RPMI8226 (cell line): Measurements from ENCODE around the gene NUP62.

ENCODE experiments used
- DNase-seq: peaks from one replicate; pipeline ENCODE4 v3.0.0-alpha.2; 2015

The NUP62 gene

GRCh38 chr19:49863254-49863934 lies 65.9 kb downstream of the NUP62 start:
- DNase-seq, result no peak

DNA sequence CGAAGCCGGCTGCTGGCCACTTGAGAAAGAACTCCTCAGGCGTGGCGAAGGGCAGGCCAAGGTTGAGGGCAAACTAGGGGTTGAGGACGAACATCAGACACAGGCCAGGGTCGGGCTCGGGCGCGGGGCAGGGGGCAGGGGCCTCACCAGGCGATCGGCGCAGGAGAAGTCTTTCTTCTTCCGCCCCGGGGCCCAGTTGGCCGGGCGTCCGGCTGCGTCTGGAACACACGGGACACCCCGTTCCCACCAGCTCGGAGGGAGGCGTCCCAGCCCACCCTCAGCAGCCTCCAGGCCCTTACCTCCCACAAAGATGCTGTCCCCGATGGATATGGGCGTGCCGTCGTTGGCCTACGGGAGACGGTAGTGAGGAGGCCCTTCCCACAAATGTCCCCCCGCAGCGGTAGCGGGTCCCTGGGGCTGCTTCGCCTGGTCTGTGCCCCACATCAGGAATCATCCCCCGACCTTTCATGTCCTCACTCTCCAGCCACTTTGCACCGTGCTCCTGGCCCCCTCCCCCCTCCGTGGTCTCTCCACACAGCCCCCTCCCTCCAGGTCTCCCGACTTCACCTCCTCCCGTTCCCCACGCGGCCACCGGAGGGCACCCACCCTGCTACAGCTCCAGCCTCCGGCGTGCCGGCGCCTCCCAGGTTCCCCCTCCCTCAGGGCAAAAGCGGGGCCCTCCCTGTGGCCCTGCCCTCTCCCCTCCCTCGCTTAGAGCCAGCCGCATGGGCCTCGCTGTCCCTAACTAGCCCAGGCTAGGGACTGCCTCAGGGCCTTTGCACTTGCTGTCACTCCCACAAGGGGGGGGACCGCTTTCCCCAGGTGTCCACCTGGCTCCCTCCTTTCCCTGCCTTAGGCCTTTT lies 66.7 kb downstream of the NUP62 start:
- DNase-seq, result no peak

DNA sequence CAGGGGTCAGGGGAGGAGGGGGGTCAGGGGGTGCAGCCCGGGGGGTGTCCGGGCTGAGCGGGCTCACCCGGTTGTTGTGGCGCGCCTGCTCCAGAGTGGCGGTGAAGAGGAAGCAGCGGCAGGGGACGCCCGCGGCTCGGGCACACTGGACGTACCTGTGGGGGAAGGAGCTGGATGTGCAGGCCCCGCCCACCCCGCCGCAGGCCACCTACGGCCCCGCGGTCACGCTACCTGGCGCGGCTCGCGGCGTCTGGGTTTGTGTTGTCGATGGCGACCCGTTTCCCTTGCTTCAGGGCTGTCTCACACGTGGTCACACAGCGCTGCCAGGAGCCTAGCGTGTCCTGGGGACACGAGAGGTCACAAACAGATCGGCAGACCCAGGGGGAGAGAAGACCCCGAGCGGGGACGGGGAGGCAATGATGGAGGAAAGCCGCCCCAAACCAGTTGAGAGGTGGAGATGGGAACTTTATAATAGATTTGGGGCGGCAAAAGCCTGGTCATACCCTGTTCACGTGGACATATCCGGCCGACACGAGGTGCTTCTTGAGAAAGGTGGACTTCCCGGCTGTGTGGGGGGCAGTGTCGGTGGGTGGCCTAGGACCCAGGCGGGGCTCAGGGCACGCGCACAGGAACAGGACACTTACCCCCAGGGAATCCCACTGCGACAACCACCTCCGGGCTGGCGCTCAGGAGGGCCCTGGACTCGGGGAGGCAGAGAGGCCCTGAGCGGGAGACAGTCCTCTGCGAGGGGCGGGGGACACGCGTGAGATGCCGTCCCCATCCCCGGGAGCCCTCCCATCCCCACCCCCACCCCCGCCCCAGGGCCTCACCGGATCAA lies 67.5 kb downstream of the NUP62 start:
- DNase-seq, result no peak

- DNase-seq, result no peak
Observed at GRCh38 chr19:49861107-49861506, 68.2 kb downstream of the NUP62 start.

DNA sequence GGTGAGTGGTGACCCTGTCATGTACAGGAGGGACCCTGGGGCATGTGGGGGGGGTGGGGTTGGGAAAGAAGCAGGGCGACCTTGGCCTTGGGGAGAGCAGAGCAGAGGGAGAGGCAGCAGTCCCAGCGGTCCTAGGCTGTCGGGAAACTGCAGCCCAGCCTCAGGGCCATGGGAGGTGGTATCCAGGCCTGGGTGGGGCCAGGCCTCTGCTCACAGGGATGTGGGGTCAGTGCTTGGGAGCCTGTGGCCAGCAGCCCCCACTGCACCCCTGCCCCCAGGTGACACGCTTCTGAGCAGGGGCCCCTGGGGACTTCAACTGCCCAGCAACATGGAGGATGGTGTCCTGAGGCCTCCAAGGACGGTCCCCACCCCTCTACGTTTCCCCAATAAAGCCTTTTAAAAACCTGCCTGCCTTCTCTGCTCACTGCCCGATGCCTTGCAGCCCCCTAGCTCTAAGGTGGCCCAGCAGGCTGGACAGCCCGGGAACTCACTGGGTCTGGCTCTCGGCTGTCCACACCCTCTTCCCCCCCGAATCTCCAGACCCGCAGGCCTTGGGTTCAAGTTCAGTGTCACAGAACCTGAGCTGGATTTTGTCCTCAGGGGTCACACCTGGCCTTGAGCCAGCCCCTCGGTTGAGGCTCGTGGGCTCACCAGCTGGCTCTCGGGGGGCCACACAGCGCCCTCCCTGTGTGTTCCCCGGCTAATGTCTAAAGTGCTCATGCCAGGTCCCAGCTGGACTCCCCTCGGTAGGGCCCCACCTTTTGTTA lies 68.8 kb downstream of the NUP62 start:
- DNase-seq, result no peak

DNA sequence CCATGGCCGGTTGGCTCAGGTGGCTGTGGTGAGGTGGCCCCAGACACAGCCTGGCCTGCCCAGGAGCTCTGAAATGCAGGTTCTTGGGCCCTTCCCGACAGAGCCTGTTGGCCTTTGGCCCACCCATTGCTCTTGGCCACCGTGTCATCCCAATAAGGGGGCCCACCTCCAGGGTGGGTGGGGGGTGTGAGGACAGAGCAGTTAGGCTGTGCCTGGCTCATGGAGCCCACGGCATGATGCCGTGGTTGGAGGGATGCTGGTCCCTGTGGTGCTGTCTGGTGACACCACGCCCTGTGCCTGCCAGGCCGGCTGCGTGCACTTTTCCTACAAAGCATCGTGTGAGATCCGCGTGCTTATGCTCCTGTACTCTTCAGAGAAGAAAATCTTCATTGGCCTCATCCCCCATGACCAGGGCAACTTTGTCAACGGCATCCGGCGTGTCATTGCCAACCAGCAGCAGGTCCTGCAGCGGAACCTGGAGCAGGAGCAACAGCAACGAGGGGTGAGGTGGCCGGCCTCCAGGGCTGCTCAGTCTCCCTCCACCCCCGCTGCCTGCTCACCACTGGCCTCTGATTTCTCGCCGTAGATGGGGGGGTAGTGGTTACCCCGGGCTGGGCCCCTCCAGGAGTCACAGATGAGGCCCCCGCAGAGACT lies 69.5 kb downstream of the NUP62 start:
- no peak for DNase-seq

GRCh38 chr19:49858088-49858985 lies 71.0 kb downstream of the NUP62 start:
- DNase-seq, result no peak

DNA sequence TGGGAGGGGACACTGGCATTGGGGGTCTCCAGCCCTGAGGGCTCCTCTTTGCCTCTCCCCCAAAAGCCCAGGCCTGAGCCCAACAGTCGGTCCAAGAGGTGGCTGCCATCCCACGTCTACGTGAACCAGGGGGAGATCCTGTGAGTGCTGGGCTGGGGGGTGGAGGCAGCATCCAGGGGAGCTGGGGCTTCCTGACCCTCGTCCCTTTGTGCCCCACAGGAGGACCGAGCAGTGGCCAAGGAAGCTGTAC lies 71.5 kb downstream of the NUP62 start:
- no peak for DNase-seq

DNA sequence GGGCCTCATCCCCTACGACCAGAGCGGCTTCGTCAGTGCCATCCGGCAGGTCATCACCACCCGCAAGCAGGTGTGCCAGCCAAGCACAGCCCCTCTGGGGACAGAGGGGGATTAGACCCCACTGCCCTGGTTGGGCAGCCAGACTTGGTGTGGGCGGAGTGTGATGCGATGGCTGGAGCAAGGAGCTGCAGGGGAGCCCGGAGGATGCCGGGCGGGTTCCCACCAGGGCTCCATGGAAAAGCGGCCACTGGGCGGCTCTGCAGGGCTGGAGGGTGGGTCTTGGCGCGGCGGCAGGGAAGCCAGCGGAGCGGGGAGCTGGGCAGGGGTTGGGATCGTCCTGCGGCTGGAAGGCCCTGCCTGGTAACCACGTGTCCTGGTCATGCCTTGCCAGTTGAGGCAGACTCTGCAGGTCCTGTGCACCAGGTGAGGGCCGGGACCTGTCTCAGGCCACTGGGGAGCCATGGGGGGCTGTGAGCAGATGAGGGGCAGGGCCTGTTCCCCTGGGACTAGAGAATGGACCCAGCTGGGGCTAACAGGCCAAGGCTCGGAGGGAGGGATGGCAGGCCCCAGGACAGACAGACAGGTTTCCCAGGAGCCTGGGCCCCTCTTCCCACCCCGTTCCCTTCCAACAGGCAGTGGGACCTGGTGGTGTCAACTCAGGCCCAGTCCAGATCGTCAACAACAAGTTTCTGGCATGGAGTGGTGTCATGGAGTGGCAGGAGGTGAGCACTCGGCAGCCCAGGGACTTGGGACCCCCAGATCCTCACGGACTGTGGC lies 72.1 kb downstream of the NUP62 start:
- no peak for DNase-seq
